Measurements from ENCODE around the gene TMEM38A. TPM values are rescaled to one million over a fixed set of nuclear protein-coding genes. Genes with fewer than 3 reads are reported as not detected.

Gene TMEM38A
- total and polyA plus RNA-seq, 9 of the 15 experiments (the other 6 are each of a cell fraction or from before 2014, with no cell fraction given), result 0.35 to 2.1 (median 1.2) TPM

DNA sequence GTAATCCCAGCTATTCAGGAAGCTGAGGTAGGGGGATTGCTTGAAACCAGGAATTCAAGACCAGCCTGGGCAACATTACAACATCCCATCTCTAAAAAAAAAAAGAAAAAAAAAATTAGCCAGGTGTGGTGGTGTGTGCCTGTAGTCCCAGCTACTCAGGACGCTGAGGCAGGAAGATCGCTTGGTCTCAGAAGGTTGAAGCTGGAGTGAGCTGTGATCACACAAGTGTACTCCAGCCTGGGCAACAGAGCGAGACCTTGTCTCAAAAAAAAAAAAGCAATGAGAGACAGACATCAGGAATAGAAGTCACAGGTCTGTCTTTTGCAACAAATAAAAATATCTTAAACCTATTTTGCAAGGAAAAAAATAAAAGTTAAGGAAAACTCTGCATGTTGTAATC lies 23.3 kb downstream of the TMEM38A start:
- no peak overlapping the region for H2AFZ ChIP-seq (ENCODE audit: low read depth, low read length)
- no peaks in the 10 kb centered on the region for H3K9me1 ChIP-seq (ENCODE audit: control insufficient read depth, insufficient read depth, low read length)
- H3K79me2 ChIP-seq (ENCODE audit: control insufficient read depth, insufficient read depth, low read length), result no peaks in the 10 kb centered on the region
- no peaks in the 10 kb centered on the region; a peak in 1 of 5 replicates for H3K4me1 ChIP-seq (replicated peaks in 1 of 2; ENCODE audit: control insufficient read depth in 2 of 2, insufficient read depth in 2 of 2, low read length in 2 of 2)
- ATAC-seq, result no peak
- H3K4me2 ChIP-seq (ENCODE audit: insufficient read depth, low read length), result no peak overlapping the region
- no peak overlapping the region for H3K4me3 ChIP-seq
- 4% methylated on average over 3 of the region's 3 CpGs for WGBS (ENCODE audit: insufficient coverage, low coverage, missing lambda C conversion rate)
- no peak overlapping the region for H3K27ac ChIP-seq (ENCODE audit: extremely low read depth, low read depth, low read length)
- ChIA-PET CTCF (ENCODE audit: low intra/inter-chr PET ratio) (no interaction called here), POLR2A (interaction anchor here (1.0 kb wide), 1 partner anchor 14 kb away, joined by 3 read pairs; no protein-coding TSS in a partner anchor)
- 0 out of 2 replicates have a peak, but pooled peaks cover 10% of the 10 kb centered on the region for H4K20me1 ChIP-seq (replicated peaks; ENCODE audit: control insufficient read depth, insufficient read depth, low read length)
- DNase-seq (ENCODE audit: extremely low read depth in 1 of 4, low spot score in 3 of 4), result no peak
- BruUV-seq (replicated peaks), result no TSS peak
- H3K9me3 ChIP-seq (replicated peaks; ENCODE audit: control insufficient read depth, insufficient read depth, low read depth, low read length), result no peaks in the 10 kb centered on the region
- intact Hi-C loops (cut with micrococcal nuclease) (no loop called here), in situ Hi-C loops (cut with MboI) (no loop called here)
- no peak overlapping the region for H3K9ac ChIP-seq (ENCODE audit: insufficient read depth in 1 of 2, low read depth in 2 of 2, low read length in 2 of 2)
- FAIRE-seq, result no peak
- H3K27me3 ChIP-seq (ENCODE audit: control insufficient read depth in 2 of 2, insufficient read depth in 2 of 2, low read length in 2 of 2), result peaks cover 18 to 47% of the 10 kb centered on the region in 2 experiments; a peak in 4 of 5 replicates
- TF ChIP-seq HSF4 (CRISPR knock-in tag; IDR thresholded peaks at IDR 0.05; ENCODE audit: borderline replicate concordance) (no peak), NCOA2 (IDR thresholded peaks at IDR 0.05; ENCODE audit: partially characterized antibody in 2 of 2) (no peak), ZNF212 (CRISPR knock-in tag; IDR thresholded peaks at IDR 0.05) (no peak), ZC3H8 (IDR thresholded peaks at IDR 0.05) (no peak), KLF1 (tag; IDR thresholded peaks at IDR 0.05) (no peak), HDAC1 (IDR thresholded peaks at IDR 0.05) (no peak), EP400 (IDR thresholded peaks at IDR 0.05) (no peak), SIN3A (IDR thresholded peaks at IDR 0.05; ENCODE audit: borderline replicate concordance in 2 of 2, control insufficient read depth in 1 of 2, low read depth in 2 of 2, low read length in 2 of 2) (no peak)
- TF ChIP-seq, protein P1, sequence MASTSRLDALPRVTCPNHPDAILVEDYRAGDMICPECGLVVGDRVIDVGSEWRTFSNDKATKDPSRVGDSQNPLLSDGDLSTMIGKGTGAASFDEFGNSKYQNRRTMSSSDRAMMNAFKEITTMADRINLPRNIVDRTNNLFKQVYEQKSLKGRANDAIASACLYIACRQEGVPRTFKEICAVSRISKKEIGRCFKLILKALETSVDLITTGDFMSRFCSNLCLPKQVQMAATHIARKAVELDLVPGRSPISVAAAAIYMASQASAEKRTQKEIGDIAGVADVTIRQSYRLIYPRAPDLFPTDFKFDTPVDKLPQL (IDR thresholded peaks at IDR 0.05; ENCODE audit: extremely low read depth, insufficient read length), result no peak
- TF ChIP-seq, protein P2, sequence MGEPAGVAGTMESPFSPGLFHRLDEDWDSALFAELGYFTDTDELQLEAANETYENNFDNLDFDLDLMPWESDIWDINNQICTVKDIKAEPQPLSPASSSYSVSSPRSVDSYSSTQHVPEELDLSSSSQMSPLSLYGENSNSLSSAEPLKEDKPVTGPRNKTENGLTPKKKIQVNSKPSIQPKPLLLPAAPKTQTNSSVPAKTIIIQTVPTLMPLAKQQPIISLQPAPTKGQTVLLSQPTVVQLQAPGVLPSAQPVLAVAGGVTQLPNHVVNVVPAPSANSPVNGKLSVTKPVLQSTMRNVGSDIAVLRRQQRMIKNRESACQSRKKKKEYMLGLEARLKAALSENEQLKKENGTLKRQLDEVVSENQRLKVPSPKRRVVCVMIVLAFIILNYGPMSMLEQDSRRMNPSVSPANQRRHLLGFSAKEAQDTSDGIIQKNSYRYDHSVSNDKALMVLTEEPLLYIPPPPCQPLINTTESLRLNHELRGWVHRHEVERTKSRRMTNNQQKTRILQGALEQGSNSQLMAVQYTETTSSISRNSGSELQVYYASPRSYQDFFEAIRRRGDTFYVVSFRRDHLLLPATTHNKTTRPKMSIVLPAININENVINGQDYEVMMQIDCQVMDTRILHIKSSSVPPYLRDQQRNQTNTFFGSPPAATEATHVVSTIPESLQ (CRISPR knock-in tag; IDR thresholded peaks at IDR 0.05), result no peak
- no peaks in the 10 kb centered on the region for H3K36me3 ChIP-seq (ENCODE audit: control insufficient read depth, insufficient read depth, low read length)
